ENCODE measurements around the gene EYA3. TPM values are rescaled to one million over a fixed set of nuclear protein-coding genes. Genes with fewer than 3 reads are reported as not detected.
A peak's percentile ranks its signal among the peaks of the same experiment; 100 is the strongest.

The EYA3 gene
- total RNA-seq, 2 experiments from 2014 or later, result 29.5 to 32.0 TPM

- no peaks in the 10 kb centered on the region for H3K9me3 Mint-ChIP-seq
- H3K4me3 Mint-ChIP-seq, result no peak overlapping the region
- no peak overlapping the region for H3K27ac Mint-ChIP-seq
- no peaks in the 10 kb centered on the region for H3K36me3 Mint-ChIP-seq (ENCODE audit: low read depth)
- no peaks in the 10 kb centered on the region for H3K4me1 Mint-ChIP-seq
- H3K27me3 Mint-ChIP-seq, result peaks cover 17% of the 10 kb centered on the region
- DNase-seq, result no peak
- CTCF ChIA-PET, result interaction anchor here (0.6 kb wide), 1 partner anchor 14 kb away, joined by 3 read pairs; no protein-coding TSS in a partner anchor
- POLR2A ChIA-PET, result interaction anchor here (1.6 kb wide), 1 partner anchor 16 kb away, joined by 3 read pairs; no protein-coding TSS in a partner anchor
These were observed 16.6 kb upstream of the EYA3 start for GRCh38 chr1:28104866-28105467.

DNA sequence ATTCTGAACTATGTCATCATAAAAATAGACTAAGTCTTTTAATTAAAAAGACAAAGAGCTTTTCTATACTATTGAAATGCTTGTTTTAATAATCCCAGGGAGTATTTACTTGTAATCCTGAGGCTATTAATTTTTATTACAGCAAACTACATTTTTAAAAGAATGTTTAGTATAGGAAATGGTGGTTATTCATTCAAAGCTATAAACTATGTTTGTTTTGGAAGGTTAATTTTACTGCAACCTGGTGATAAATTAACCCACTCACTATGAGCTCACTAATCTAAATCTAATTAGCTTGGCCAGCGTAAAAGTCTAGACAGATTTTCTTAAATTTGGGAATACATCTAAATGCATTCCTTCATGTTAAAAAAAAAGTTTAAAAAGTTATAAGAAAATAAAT lies 13.8 kb upstream of the EYA3 start:
- H3K4me1 Mint-ChIP-seq, result no peaks in the 10 kb centered on the region
- CTCF ChIA-PET, result interaction anchor here (1.2 kb wide), 1 partner anchor 11 kb away, joined by 3 read pairs; no protein-coding TSS in a partner anchor
- H3K27me3 Mint-ChIP-seq, result peaks cover 12% of the 10 kb centered on the region
- POLR2A ChIA-PET, result no interaction called here
- no peak for DNase-seq
- H3K36me3 Mint-ChIP-seq (ENCODE audit: low read depth), result no peaks in the 10 kb centered on the region
- no peak overlapping the region for H3K27ac Mint-ChIP-seq
- no peak overlapping the region for H3K4me3 Mint-ChIP-seq
- no peaks in the 10 kb centered on the region for H3K9me3 Mint-ChIP-seq

GRCh38 chr1:28099050-28099769 lies 10.8 kb upstream of the EYA3 start:
- CTCF ChIA-PET, result interaction anchor here (0.6 to 1.0 kb wide), 2 partner anchors 8 to 265 kb away, joined by 3 read pairs; no protein-coding TSS in a partner anchor
- peaks cover 25% of the 10 kb centered on the region for H3K27me3 Mint-ChIP-seq

DNA sequence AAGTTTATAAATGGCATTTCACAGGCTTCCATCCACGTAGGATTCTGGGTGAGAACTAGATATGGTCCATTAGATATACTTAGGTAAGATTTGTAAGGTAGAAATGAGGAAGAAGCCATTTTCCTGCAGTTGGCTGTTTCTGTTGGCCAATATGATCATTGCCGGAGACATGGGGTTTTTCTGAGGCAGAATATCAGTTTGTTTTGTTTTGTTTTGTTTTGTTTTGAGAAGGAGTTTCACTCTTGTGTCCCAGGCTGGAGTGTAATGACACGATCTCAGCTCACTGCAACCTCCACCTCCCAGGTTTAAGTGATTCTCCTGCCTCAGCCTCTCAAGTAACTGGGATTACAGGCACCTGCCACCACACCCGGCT lies 8.7 kb upstream of the EYA3 start:
- H3K27me3 Mint-ChIP-seq, result peaks cover 33% of the 10 kb centered on the region
- ChIA-PET POLR2A (interaction anchor here (1.3 kb wide), 1 partner anchor 72 kb away, joined by 3 read pairs; no protein-coding TSS in a partner anchor), CTCF (interaction anchor here (0.7 kb wide), 1 partner anchor 246 kb away, joined by 4 read pairs; no protein-coding TSS in a partner anchor)
- no peaks in the 10 kb centered on the region for H3K36me3 Mint-ChIP-seq (ENCODE audit: low read depth)
- no peak for DNase-seq
- no peak overlapping the region for H3K27ac Mint-ChIP-seq
- no peak overlapping the region for H3K4me3 Mint-ChIP-seq
- peaks cover 9% of the 10 kb centered on the region for H3K4me1 Mint-ChIP-seq
- peaks cover 3% of the 10 kb centered on the region for H3K9me3 Mint-ChIP-seq

More at GRCh38 chr1:28099050-28099769, 10.8 kb upstream of the EYA3 start:
- DNase-seq, result no peak
- Mint-ChIP-seq H3K4me3 (no peak overlapping the region), H3K9me3 (peaks cover 3% of the 10 kb centered on the region), H3K27ac (no peak overlapping the region), H3K36me3 (ENCODE audit: low read depth) (no peaks in the 10 kb centered on the region), H3K4me1 (peaks cover 9% of the 10 kb centered on the region)
- POLR2A ChIA-PET, result interaction anchor here (0.9 kb wide), 1 partner anchor 11 kb away, joined by 3 read pairs; no protein-coding TSS in a partner anchor

GRCh38 chr1:28096210-28097099 lies 8.0 kb upstream of the EYA3 start:
- Mint-ChIP-seq H3K4me1 (peaks cover 9% of the 10 kb centered on the region), H3K27ac (no peak overlapping the region), H3K36me3 (ENCODE audit: low read depth) (no peaks in the 10 kb centered on the region), H3K27me3 (peaks cover 33% of the 10 kb centered on the region), H3K9me3 (peaks cover 3% of the 10 kb centered on the region), H3K4me3 (no peak overlapping the region)
- POLR2A ChIA-PET, result interaction anchor here (1.3 kb wide), 1 partner anchor 73 kb away, joined by 3 read pairs; no protein-coding TSS in a partner anchor
- CTCF ChIA-PET, result interaction anchor here (0.7 kb wide), 2 partner anchors 113 to 247 kb away, joined by 3 to 4 read pairs; no protein-coding TSS in a partner anchor
- DNase-seq, result no peak

- Mint-ChIP-seq H3K9me3 (no peaks in the 10 kb centered on the region), H3K27me3 (peaks cover 22% of the 10 kb centered on the region), H3K27ac (peak overlapping the region; percentile 52), H3K4me1 (peaks cover 25% of the 10 kb centered on the region), H3K36me3 (ENCODE audit: low read depth) (peaks cover 2% of the 10 kb centered on the region), H3K4me3 (no peak overlapping the region)
- POLR2A ChIA-PET, result interaction anchor here (0.8 to 1.9 kb wide), 9 partner anchors 32 to 419 kb away, joined by 3 to 11 read pairs (median 3); no protein-coding TSS in a partner anchor
- DNase-seq, result peak; percentile 85
- CTCF ChIA-PET, result interaction anchor here (0.6 to 6.2 kb wide), 32 partner anchors 8 to 535 kb away, joined by 3 to 130 read pairs (median 3); no protein-coding TSS in a partner anchor
These were observed 2.8 kb upstream of the EYA3 start for GRCh38 chr1:28091043-28091781.

DNA sequence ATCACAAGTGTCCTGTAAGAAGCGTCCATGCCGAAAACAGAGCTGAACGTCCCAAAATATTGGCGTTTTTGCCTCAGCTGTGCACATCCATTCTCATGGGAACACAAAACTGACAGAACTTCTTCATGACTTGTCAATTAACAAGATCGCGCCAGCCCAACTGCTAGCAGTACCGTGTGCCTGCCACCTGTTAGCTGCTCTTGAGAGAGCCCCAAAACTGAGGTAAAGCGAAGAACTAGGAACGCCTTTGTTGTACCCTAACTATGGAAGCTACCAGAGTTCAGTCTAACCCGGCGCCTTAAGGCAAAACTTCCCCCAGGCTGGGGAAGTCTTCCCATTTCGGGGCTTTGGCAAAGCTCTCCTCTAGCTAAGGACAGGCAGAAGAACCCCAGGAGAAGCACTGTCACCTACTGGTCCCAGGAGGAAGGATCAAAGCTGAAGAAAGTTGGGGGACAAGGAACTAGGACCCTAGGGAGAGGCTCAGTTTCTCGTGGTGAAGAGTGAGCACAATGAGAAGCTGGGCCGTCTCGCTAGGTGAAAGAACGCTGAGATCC lies 719 bp downstream of the EYA3 start:
- Mint-ChIP-seq H3K27me3 (peaks cover 3% of the 10 kb centered on the region), H3K9me3 (no peaks in the 10 kb centered on the region), H3K4me1 (peaks cover 39% of the 10 kb centered on the region), H3K27ac (peak overlapping the region; percentile 97), H3K4me3 (peak overlapping the region; percentile 99), H3K36me3 (ENCODE audit: low read depth) (peaks cover 2% of the 10 kb centered on the region)
- CTCF ChIA-PET, result interaction anchor here (0.6 to 6.2 kb wide), 19 partner anchors 10 to 790 kb away, joined by 3 to 130 read pairs (median 4); partner anchors contain the start of genes ATP5IF1, MED18 and STX12
- POLR2A ChIA-PET, result interaction anchor here (0.8 to 3.2 kb wide), 35 partner anchors 9 to 494 kb away, joined by 3 to 18 read pairs (median 5); partner anchors contain the start of genes ATP5IF1, MED18, PPP1R8 and RCC1
- peak; percentile 43 for DNase-seq

- Mint-ChIP-seq H3K27me3 (no peaks in the 10 kb centered on the region), H3K27ac (no peak overlapping the region), H3K9me3 (no peaks in the 10 kb centered on the region), H3K36me3 (ENCODE audit: low read depth) (peaks cover 2% of the 10 kb centered on the region), H3K4me1 (peaks cover 39% of the 10 kb centered on the region), H3K4me3 (peak overlapping the region; percentile 99)
- POLR2A ChIA-PET, result interaction anchor here (0.8 to 3.2 kb wide), 7 partner anchors 8 to 242 kb away, joined by 3 to 18 read pairs (median 8); partner anchors contain the start of genes ATP5IF1 and MED18
- no peak for DNase-seq
- CTCF ChIA-PET, result interaction anchor here (1.0 to 1.2 kb wide), 2 partner anchors 122 to 161 kb away, joined by 3 to 4 read pairs; no protein-coding TSS in a partner anchor
These were observed 1.8 kb downstream of the EYA3 start for GRCh38 chr1:28086651-28087050.

DNA sequence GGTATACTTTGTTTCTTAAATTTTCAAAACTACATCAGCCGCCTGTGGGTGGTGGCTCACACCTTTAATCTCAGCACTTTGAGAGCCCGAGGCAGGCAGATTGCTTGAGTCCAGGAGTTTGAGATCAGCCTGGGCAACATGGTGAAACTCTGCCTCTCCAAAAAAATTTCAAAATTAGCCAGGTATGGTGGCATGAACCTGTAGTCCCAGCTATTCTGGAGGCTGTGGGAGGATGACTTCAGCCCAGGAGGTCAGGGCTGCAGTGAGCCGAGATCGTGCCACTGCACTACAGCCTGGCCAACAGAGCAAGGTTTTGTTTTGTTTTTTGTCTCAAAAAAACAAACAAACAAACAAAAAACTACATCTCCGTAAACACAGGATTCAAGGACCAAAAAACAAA lies 3.3 kb downstream of the EYA3 start:
- Mint-ChIP-seq H3K27ac (no peak overlapping the region), H3K4me1 (peaks cover 33% of the 10 kb centered on the region), H3K9me3 (no peaks in the 10 kb centered on the region), H3K36me3 (ENCODE audit: low read depth) (peaks cover 5% of the 10 kb centered on the region), H3K27me3 (no peaks in the 10 kb centered on the region), H3K4me3 (no peak overlapping the region)
- no peak for DNase-seq
- CTCF ChIA-PET, result interaction anchor here (1.3 to 1.4 kb wide), 2 partner anchors 10 to 145 kb away, joined by 3 to 6 read pairs; no protein-coding TSS in a partner anchor
- POLR2A ChIA-PET, result interaction anchor here (1.6 kb wide), 1 partner anchor 115 kb away, joined by 5 read pairs; no protein-coding TSS in a partner anchor

GRCh38 chr1:28083876-28084275 lies 4.5 kb downstream of the EYA3 start:
- Mint-ChIP-seq H3K4me3 (no peak overlapping the region), H3K36me3 (ENCODE audit: low read depth) (peaks cover 14% of the 10 kb centered on the region), H3K27ac (no peak overlapping the region), H3K9me3 (no peaks in the 10 kb centered on the region), H3K4me1 (peaks cover 33% of the 10 kb centered on the region), H3K27me3 (no peaks in the 10 kb centered on the region)
- ChIA-PET CTCF (interaction anchor here (0.6 to 1.2 kb wide), 2 partner anchors 165 to 653 kb away, joined by 3 to 6 read pairs; partner anchors contain the start of gene YTHDF2), POLR2A (no interaction called here)
- DNase-seq, result no peak
